ENCODE results near the gene WWOX.

WWOX gene

GRCh38 chr16:79175286-79176057 lies 1076.0 kb downstream of the WWOX start:
- DNase-seq = no peak

DNA sequence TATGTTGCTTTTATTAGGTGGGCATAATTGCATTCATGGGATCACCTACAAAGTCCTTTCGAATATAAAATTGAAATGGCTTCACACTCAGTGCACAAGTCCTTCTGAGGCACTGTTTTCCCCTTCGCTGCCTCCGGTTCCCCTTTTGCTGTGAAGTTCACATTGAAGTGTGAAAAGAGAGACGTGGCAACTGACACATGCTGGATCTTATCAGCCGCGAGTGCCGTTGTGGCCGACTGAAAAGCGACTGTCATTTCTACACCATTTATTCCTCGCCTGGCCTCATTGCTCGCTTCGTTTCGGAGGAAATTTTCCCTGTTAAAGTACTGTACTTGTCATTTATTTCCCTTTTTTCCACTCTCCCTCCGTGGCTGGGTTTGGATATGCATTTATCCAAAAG lies 1077.6 kb downstream of the WWOX start:
- no peak for DNase-seq

GRCh38 chr16:79181419-79181818 lies 1082.0 kb downstream of the WWOX start:
- no peak for DNase-seq

GRCh38 chr16:79182616-79183015 lies 1083.2 kb downstream of the WWOX start:
- DNase-seq = no peak

DNA sequence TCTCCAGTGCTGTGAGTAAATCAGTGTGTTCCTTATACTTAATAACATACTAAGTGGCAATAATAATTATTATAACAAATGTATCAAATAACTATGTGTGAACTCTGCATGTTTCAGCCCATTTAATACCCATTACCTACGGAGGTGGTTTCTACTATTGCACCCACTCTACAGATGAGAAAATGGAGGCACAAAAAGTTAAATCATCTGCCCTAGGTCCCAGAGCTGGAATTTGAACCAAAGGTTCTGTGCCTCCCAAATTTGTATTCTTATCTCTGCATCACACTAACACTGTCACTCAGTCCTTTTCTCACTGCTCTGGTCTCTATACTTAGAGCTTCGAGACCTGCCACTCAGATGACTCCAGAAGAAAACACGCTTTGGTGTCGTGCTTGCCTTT lies 1084.1 kb downstream of the WWOX start:
- no peak for DNase-seq

DNA sequence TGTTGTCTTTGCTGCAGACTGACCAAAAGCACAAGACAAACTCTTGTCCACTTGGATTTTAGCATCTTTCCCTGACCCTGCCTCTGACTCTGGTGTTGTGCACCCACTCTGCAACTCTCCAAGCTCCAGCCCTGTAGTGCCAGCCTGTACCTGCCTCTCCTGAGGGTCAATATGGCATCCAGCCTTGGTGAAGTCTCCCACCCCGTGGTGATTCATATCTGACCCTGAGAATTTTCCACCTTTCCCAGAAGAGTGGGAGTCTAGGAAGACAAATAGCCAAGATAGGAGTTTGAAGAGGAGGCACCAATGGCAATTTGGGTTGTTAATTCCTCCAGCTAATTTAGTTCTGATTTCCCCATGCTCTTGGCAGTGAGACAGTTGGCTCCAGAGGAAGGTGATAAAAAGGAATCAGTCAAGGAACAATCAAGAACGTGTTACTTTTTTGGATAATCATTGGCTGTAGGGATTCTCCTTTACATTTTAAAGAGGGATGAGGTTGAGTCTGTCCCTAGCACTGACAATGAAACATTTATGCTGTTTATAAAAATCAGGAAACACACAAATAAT lies 1085.1 kb downstream of the WWOX start:
- no peak for DNase-seq

DNA sequence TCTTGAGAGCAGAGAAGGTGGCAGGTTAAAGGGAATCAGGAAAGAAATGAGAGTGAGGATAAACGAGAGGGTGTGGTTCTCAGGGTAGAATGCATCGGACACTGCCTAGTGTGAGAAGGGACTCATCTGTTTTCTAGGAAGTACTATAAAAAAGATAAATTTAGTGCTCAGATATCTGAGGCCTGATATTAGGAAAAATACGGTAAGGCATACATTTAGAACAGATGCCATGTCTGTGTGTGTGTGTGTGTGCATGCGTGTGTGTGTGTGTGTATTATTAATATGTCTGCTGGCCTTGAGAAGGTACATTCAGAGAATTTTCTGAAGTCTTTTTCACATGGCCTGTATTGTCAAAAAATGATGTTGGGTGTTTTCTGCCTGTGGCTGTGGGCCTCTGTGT lies 1086.3 kb downstream of the WWOX start:
- DNase-seq = no peak

- DNase-seq = no peak
Observed at GRCh38 chr16:79186196-79186595, 1086.7 kb downstream of the WWOX start.

GRCh38 chr16:79188115-79188738 lies 1088.8 kb downstream of the WWOX start:
- no peak for DNase-seq

GRCh38 chr16:79188739-79189122 lies 1089.3 kb downstream of the WWOX start:
- DNase-seq = no peak

GRCh38 chr16:79190542-79190941 lies 1091.1 kb downstream of the WWOX start:
- no peak for DNase-seq

GRCh38 chr16:79191933-79192332 lies 1092.5 kb downstream of the WWOX start:
- no peak for DNase-seq

- DNase-seq = no peak
Observed at GRCh38 chr16:79192904-79193303, 1093.5 kb downstream of the WWOX start.

- no peak for DNase-seq
Observed at GRCh38 chr16:79194291-79194690, 1094.8 kb downstream of the WWOX start.

DNA sequence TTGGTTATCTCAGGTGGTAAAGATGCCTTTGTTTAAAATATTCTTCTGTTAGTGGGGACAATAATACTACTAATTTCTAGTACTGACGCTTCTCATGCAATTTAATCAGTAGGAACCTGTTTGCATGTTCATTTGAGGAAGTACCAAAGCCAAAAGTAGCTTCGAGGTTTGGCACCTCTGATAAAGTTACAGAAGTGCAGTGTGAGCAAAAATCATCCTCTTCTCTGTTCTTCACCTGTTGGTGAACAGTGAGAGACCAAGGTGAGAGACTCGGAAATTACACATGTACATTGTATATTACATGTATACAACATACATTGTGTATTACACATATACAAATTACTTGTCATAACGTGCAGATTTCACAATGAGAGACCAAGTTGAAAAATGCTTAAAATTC lies 1096.5 kb downstream of the WWOX start:
- DNase-seq = no peak

DNA sequence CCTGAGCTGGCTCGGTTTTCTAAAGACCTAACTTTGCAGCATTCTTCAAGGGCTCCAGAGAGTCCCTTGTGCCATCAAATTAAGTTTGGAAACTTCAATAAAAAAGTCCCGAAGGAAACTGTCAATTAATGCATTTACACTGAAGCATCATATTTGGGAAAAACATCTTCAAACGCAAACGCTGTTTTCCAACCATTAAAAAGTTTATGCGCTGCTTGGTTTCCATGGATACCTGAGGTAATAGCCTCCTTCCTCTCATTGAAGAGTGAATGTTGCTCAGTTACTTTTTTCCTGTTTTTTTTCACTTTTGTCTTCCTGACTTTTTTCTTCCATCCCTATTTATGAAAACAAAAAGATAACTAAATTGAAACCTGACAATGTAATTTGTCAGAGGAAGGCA lies 1102.0 kb downstream of the WWOX start:
- no peak for DNase-seq

GRCh38 chr16:79202977-79203376 lies 1103.5 kb downstream of the WWOX start:
- no peak for DNase-seq

- no peak for DNase-seq
Observed at GRCh38 chr16:79204486-79204885, 1105.0 kb downstream of the WWOX start.

DNA sequence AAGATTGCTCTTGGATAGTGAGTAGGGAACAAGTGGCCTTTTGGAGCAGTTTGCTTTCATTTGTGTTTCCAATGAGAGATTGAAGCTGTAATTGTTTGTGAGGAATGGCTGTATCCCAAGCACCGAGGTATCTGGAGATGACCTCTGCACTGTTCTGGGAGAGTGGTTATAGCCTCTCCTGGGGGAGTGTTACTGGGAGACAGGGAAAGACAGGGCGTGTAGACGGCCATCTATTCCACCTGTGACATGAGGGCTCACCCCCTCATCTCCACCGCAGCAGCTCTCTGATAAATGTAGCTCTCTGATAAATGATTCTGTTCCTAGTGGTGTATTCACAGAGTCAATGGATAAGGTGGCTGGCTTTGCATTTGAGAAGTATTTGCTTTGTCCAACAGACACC lies 1107.4 kb downstream of the WWOX start:
- DNase-seq = no peak

DNA sequence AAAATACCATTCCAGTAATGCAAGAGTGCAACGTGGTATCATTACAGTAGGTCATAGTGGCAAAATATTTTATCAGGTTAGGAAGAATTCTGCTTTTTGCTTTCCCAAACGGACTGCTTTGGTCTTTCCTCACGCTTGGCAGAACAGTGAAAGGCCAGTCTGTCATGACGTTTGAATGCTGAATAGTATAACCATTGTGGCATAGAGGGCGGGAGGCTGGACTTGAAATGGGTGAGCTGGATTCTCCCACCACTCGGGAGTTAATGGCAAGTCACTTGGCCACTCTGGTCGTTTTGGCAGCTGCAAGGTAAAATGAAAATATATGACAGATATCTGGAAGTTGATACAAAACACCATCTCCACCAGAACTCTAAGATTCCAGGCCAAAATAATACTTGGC lies 1109.9 kb downstream of the WWOX start:
- DNase-seq = no peak

GRCh38 chr16:79210607-79211006 lies 1111.2 kb downstream of the WWOX start:
- DNase-seq = no peak

DNA sequence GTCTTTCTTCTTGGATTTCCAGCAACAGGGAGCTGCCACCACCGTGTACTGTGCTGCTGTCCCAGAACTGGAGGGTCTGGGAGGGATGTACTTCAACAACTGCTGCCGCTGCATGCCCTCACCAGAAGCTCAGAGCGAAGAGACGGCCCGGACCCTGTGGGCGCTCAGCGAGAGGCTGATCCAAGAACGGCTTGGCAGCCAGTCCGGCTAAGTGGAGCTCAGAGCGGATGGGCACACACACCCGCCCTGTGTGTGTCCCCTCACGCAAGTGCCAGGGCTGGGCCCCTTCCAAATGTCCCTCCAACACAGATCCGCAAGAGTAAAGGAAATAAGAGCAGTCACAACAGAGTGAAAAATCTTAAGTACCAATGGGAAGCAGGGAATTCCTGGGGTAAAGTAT lies 1112.1 kb downstream of the WWOX start:
- no peak for DNase-seq

- no peak for DNase-seq
Observed at GRCh38 chr16:79212114-79212791, 1112.8 kb downstream of the WWOX start.

GRCh38 chr16:79213214-79213613 lies 1113.8 kb downstream of the WWOX start:
- DNase-seq = no peak
